Measurements from ENCODE around the gene C10orf95. TPM values are rescaled to one million over a fixed set of nuclear protein-coding genes. Genes with fewer than 3 reads are reported as not detected.

Gene C10orf95
- total and polyA plus RNA-seq, 10 of the 15 experiments (the other 5 are each of a cell fraction or from before 2014, with no cell fraction given) = 0.06 to 1.1 (median 0.31) TPM

GRCh38 chr10:102461187-102462054 lies 10.1 kb upstream of the C10orf95 start (continued):
- TF ChIP-seq IRF5 (IDR thresholded peaks at IDR 0.05; ENCODE audit: borderline replicate concordance) (no peak), SPI1 (IDR thresholded peaks at IDR 0.05; ENCODE audit: borderline replicate concordance, insufficient read depth, low read depth, low read length) (no peak), RFX5 (IDR thresholded peaks at IDR 0.05; ENCODE audit: low read depth, low read length) (no peak), TBL1XR1 (IDR thresholded peaks at IDR 0.05; ENCODE audit: low read depth, low read length) (no peak), HDAC2 (IDR thresholded peaks at IDR 0.05) (no peak), BMI1 (IDR thresholded peaks at IDR 0.05; ENCODE audit: borderline replicate concordance) (no peak), WRNIP1 (IDR thresholded peaks at IDR 0.05; ENCODE audit: borderline replicate concordance, low read depth, low read length) (no peak), ATF7 (IDR thresholded peaks at IDR 0.05; ENCODE audit: low read depth) (no peak), NFXL1 (IDR thresholded peaks at IDR 0.05; ENCODE audit: borderline replicate concordance) (no peak), POU2F2 (IDR thresholded peaks at IDR 0.05; ENCODE audit: borderline replicate concordance, low read depth, low read length) (no peak), JUNB (IDR thresholded peaks at IDR 0.05) (no peak), ZNF274 (IDR thresholded peaks at IDR 0.05; ENCODE audit: insufficient read depth, insufficient read length) (no peak), SP1 (IDR thresholded peaks at IDR 0.05; ENCODE audit: low read depth, low read length) (no peak), RELA (IDR thresholded peaks at IDR 0.05; ENCODE audit: borderline replicate concordance, partially characterized antibody) (no peak), RAD51 (IDR thresholded peaks at IDR 0.05) (peak; percentile 91), GATAD2B (conservative IDR thresholded peaks at IDR 0.05; ENCODE audit: low read depth) (no peak), KAT2A (conservative IDR thresholded peaks at IDR 0.05; ENCODE audit: control insufficient read depth, low read depth, low read length) (no peak)
- TF ChIP-seq, protein P1, sequence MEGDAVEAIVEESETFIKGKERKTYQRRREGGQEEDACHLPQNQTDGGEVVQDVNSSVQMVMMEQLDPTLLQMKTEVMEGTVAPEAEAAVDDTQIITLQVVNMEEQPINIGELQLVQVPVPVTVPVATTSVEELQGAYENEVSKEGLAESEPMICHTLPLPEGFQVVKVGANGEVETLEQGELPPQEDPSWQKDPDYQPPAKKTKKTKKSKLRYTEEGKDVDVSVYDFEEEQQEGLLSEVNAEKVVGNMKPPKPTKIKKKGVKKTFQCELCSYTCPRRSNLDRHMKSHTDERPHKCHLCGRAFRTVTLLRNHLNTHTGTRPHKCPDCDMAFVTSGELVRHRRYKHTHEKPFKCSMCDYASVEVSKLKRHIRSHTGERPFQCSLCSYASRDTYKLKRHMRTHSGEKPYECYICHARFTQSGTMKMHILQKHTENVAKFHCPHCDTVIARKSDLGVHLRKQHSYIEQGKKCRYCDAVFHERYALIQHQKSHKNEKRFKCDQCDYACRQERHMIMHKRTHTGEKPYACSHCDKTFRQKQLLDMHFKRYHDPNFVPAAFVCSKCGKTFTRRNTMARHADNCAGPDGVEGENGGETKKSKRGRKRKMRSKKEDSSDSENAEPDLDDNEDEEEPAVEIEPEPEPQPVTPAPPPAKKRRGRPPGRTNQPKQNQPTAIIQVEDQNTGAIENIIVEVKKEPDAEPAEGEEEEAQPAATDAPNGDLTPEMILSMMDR (IDR thresholded peaks at IDR 0.05 in 2 of 3, conservative IDR thresholded peaks at IDR 0.05 in 1 of 3; ENCODE audit: control insufficient read depth in 2 of 3, extremely low read depth in 1 of 3, insufficient read depth in 1 of 3, low read depth in 3 of 3, low read length in 3 of 3) = no peak
- TF ChIP-seq, protein P2, sequence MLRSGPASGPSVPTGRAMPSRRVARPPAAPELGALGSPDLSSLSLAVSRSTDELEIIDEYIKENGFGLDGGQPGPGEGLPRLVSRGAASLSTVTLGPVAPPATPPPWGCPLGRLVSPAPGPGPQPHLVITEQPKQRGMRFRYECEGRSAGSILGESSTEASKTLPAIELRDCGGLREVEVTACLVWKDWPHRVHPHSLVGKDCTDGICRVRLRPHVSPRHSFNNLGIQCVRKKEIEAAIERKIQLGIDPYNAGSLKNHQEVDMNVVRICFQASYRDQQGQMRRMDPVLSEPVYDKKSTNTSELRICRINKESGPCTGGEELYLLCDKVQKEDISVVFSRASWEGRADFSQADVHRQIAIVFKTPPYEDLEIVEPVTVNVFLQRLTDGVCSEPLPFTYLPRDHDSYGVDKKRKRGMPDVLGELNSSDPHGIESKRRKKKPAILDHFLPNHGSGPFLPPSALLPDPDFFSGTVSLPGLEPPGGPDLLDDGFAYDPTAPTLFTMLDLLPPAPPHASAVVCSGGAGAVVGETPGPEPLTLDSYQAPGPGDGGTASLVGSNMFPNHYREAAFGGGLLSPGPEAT (IDR thresholded peaks at IDR 0.05; ENCODE audit: low read depth) = no peak
- TF ChIP-seq, protein P3, sequence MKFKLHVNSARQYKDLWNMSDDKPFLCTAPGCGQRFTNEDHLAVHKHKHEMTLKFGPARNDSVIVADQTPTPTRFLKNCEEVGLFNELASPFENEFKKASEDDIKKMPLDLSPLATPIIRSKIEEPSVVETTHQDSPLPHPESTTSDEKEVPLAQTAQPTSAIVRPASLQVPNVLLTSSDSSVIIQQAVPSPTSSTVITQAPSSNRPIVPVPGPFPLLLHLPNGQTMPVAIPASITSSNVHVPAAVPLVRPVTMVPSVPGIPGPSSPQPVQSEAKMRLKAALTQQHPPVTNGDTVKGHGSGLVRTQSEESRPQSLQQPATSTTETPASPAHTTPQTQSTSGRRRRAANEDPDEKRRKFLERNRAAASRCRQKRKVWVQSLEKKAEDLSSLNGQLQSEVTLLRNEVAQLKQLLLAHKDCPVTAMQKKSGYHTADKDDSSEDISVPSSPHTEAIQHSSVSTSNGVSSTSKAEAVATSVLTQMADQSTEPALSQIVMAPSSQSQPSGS (IDR thresholded peaks at IDR 0.05; ENCODE audit: low read length) = no peak
- TF ChIP-seq, protein P4, sequence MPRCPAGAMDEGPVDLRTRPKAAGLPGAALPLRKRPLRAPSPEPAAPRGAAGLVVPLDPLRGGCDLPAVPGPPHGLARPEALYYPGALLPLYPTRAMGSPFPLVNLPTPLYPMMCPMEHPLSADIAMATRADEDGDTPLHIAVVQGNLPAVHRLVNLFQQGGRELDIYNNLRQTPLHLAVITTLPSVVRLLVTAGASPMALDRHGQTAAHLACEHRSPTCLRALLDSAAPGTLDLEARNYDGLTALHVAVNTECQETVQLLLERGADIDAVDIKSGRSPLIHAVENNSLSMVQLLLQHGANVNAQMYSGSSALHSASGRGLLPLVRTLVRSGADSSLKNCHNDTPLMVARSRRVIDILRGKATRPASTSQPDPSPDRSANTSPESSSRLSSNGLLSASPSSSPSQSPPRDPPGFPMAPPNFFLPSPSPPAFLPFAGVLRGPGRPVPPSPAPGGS (IDR thresholded peaks at IDR 0.05; ENCODE audit: borderline replicate concordance, insufficient read depth, low read depth, low read length, poor library complexity, severe bottlenecking) = no peak
